Measurements from ENCODE around the gene IGLL5. TPM values are rescaled to one million over a fixed set of nuclear protein-coding genes. Genes with fewer than 3 reads are reported as not detected.

Gene IGLL5
- total and polyA plus RNA-seq, 9 of the 15 experiments (the other 6 are each of a cell fraction or from before 2014, with no cell fraction given) = not detected

DNA sequence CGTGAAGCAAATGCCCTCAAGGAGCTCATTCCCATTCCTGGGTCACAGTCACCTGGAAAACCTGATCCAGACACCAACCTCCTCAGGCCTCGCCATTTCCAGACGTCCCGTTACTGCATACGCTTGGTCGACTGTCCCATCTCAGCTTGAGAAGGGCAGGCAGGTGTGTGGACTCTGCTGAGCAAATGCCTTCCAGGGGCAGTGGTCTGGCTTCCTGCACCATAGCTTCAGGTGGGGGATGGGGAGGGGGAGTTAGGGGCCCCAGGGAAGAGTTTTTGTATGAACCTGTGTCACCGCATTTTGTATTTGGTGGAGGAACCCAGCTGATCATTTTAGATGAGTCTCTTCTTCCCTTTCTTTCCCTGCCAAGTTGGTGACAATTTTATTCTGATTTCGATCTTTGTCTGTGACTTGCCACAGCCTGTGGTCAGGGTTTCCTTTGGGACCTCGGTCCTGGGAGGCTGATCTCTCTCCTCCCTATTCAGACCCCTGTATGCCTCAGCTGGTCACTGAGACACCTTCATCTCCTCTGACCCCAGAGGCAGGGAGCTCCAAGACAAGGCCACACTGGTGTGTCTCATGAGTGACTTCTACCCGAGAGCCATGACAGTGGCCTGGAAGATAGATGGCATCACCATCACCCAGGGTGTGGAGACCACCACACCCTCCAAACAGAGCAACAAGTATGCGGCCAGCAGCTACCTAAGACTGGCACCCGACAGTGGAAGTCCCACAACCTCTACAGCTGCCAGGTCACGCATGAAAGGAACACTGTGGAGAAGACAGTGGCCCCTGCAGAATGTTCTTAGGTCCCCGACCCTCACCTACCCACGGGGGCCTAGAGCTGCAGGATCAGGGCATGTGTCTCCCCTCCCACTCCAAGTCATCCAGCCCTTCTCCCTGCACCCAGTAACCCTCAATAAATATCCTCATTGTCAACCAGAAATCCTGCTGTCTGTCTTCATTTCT is 22.9 kb downstream of the IGLL5 start (continued):
- TF ChIP-seq, protein P1, sequence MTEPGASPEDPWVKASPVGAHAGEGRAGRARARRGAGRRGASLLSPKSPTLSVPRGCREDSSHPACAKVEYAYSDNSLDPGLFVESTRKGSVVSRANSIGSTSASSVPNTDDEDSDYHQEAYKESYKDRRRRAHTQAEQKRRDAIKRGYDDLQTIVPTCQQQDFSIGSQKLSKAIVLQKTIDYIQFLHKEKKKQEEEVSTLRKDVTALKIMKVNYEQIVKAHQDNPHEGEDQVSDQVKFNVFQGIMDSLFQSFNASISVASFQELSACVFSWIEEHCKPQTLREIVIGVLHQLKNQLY (CRISPR knock-in tag; conservative IDR thresholded peaks at IDR 0.05) = 0 out of 4 replicates have a peak, but pooled peaks of 1 of the 2 experiments have one; percentile 60
- TF ChIP-seq TCFL5 (CRISPR knock-in tag; conservative IDR thresholded peaks at IDR 0.05) = no peak
- no peak for TF ChIP-seq TOE1 (IDR thresholded peaks at IDR 0.05; ENCODE audit: borderline replicate concordance)
- TF ChIP-seq TOE1 (CRISPR knock-in tag; IDR thresholded peaks at IDR 0.05; ENCODE audit: borderline replicate concordance, low read depth) = no peak
- TF ChIP-seq KLF1 (tag; IDR thresholded peaks at IDR 0.05) = 0 out of 2 replicates have a peak, but pooled peaks have one; percentile 42
- no peak for TF ChIP-seq CREM (IDR thresholded peaks at IDR 0.05; ENCODE audit: low read depth)
- peak; percentile 77; the same call in 1 of the 2 replicates for TF ChIP-seq RUNX1 (IDR thresholded peaks at IDR 0.05; ENCODE audit: low read depth)
- TF ChIP-seq, protein P2, sequence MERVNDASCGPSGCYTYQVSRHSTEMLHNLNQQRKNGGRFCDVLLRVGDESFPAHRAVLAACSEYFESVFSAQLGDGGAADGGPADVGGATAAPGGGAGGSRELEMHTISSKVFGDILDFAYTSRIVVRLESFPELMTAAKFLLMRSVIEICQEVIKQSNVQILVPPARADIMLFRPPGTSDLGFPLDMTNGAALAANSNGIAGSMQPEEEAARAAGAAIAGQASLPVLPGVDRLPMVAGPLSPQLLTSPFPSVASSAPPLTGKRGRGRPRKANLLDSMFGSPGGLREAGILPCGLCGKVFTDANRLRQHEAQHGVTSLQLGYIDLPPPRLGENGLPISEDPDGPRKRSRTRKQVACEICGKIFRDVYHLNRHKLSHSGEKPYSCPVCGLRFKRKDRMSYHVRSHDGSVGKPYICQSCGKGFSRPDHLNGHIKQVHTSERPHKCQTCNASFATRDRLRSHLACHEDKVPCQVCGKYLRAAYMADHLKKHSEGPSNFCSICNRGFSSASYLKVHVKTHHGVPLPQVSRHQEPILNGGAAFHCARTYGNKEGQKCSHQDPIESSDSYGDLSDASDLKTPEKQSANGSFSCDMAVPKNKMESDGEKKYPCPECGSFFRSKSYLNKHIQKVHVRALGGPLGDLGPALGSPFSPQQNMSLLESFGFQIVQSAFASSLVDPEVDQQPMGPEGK (CRISPR knock-in tag; IDR thresholded peaks at IDR 0.05; ENCODE audit: borderline replicate concordance) = no peak
- TF ChIP-seq BRCA1 (IDR thresholded peaks at IDR 0.05) = no peak
- no peak for TF ChIP-seq BRCA1 (CRISPR knock-in tag; IDR thresholded peaks at IDR 0.05)
- peak; percentile 9 for TF ChIP-seq HNRNPLL (IDR thresholded peaks at IDR 0.05; ENCODE audit: low read depth, low read length, poor library complexity, severe bottlenecking)
- TF ChIP-seq, protein P3, sequence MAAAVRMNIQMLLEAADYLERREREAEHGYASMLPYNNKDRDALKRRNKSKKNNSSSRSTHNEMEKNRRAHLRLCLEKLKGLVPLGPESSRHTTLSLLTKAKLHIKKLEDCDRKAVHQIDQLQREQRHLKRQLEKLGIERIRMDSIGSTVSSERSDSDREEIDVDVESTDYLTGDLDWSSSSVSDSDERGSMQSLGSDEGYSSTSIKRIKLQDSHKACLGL (CRISPR knock-in tag; IDR thresholded peaks at IDR 0.05; ENCODE audit: borderline replicate concordance, poor library complexity, severe bottlenecking) = no peak
- TF ChIP-seq, protein P4, sequence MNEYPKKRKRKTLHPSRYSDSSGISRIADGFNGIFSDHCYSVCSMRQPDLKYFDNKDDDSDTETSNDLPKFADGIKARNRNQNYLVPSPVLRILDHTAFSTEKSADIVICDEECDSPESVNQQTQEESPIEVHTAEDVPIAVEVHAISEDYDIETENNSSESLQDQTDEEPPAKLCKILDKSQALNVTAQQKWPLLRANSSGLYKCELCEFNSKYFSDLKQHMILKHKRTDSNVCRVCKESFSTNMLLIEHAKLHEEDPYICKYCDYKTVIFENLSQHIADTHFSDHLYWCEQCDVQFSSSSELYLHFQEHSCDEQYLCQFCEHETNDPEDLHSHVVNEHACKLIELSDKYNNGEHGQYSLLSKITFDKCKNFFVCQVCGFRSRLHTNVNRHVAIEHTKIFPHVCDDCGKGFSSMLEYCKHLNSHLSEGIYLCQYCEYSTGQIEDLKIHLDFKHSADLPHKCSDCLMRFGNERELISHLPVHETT (CRISPR knock-in tag; conservative IDR thresholded peaks at IDR 0.05 in 1 of 2, IDR thresholded peaks at IDR 0.05 in 1 of 2) = 0 out of 4 replicates have a peak, but pooled peaks of 1 of the 2 experiments have one; percentile 61
- peak; percentile 53 for TF ChIP-seq CHCHD3 (CRISPR knock-in tag; IDR thresholded peaks at IDR 0.05)

Measured in K562 (cell line).